Urinary bladder (tissue), 4 donors: ENCODE data around the gene DNAJB8. TPM values are rescaled to one million over a fixed set of nuclear protein-coding genes. Genes with fewer than 3 reads are reported as not detected.

Experiments
- DNase-seq: peaks from one replicate; pipeline ENCODE4 v3.0.0-alpha.2; 2015; ENCODE audit errors: extremely low spot score
- H3K27ac ChIP-seq: one replicate; pipeline ENCODE4 v1.5.1; 2013; ENCODE audit warnings: low read depth, mild to moderate bottlenecking, moderate library complexity
- H3K36me3 ChIP-seq: one replicate; pipeline ENCODE4 v1.6.1; 2013; ENCODE audit warnings: mild to moderate bottlenecking, moderate library complexity; ENCODE audit not compliant: insufficient read depth
- H3K4me1 ChIP-seq: one replicate; pipeline ENCODE4 v1.6.1; 2013; ENCODE audit warnings: mild to moderate bottlenecking, moderate library complexity; ENCODE audit not compliant: insufficient read depth
- H3K4me3 ChIP-seq: one replicate; pipeline ENCODE4 v1.5.1; 2013; ENCODE audit warnings: low read depth, low read length
- WGBS: extraction: QIAGEN DNeasy Blood & Tissue Kit; methylation state at CpG from one replicate; pipeline ENCODE4 v1.1.7; 2013; 5-methylcytosine and 5-hydroxymethylcytosine counted together
- polyA plus RNA-seq: library from polyadenylated mRNA; stranded (reverse); fragments of 200-250 nt; gene quantifications from one replicate; pipeline ENCODE4 v1.2.3, GENCODE V29; 2013
- total RNA-seq: library from RNA; depleted of rRNA; stranded (reverse); fragments of >200 nt; gene quantifications from one replicate; pipeline ENCODE4 v1.2.3, GENCODE V29; 2014
- donor health status: healthy with polysubstance abuse.
- donor health status: healthy.

DNAJB8 gene
- total and polyA plus RNA-seq, 2 donors: not detected

- 91% methylated on average over 16 of the region's 16 CpGs for WGBS
- DNase-seq: no peak
- Histone ChIP-seq H3K27ac (no peak overlapping the region), H3K4me1 (no peaks in the 10 kb centered on the region), H3K36me3 (no peaks in the 10 kb centered on the region), H3K4me3 (no peak overlapping the region)
Observed at GRCh38 chr3:128415200-128415772, 51.4 kb downstream of the DNAJB8 start.

- 92% methylated on average over 24 of the region's 24 CpGs for WGBS
- no peak overlapping the region for H3K4me3 ChIP-seq
Observed at GRCh38 chr3:128413413-128414205, 53.1 kb downstream of the DNAJB8 start.

GRCh38 chr3:128413003-128413370 lies 53.7 kb downstream of the DNAJB8 start:
- no peak overlapping the region for H3K4me3 ChIP-seq
- no peak overlapping the region for H3K27ac ChIP-seq
- 83% methylated on average over 8 of the region's 8 CpGs for WGBS
- no peaks in the 10 kb centered on the region for H3K36me3 ChIP-seq
- no peaks in the 10 kb centered on the region for H3K4me1 ChIP-seq
- DNase-seq: no peak

More at GRCh38 chr3:128413413-128414205, 53.1 kb downstream of the DNAJB8 start:
- Histone ChIP-seq H3K4me1 (no peaks in the 10 kb centered on the region), H3K36me3 (no peaks in the 10 kb centered on the region), H3K27ac (no peak overlapping the region)
- DNase-seq: no peak

Other genes starting within 250 kb of the DNAJB8 start
- gene GATA2, start 26.3 kb upstream of the DNAJB8 start, total RNA-seq: 19.2 TPM
- gene GATA2, start 26.3 kb upstream of the DNAJB8 start, polyA plus RNA-seq: 25.7 TPM
- gene RPN1, start 183.9 kb upstream of the DNAJB8 start, total RNA-seq: 256 TPM
- 135 TPM for gene RPN1, start 183.9 kb upstream of the DNAJB8 start, polyA plus RNA-seq